Keratinocyte (primary cell): ENCODE data around the gene DNAH2. TPM values are rescaled to one million over a fixed set of nuclear protein-coding genes. Genes with fewer than 3 reads are reported as not detected.

Experiments
- DNase-seq: peaks from one replicate; pipeline ENCODE4 v3.0.0-alpha.2; 2011; ENCODE audit warnings: low read depth, missing footprints, low spot score
- FAIRE-seq: peaks from 2 replicates; lab custom pipeline; 2011; peaks lifted over from hg19 to GRCh38; lab: Jason Lieb, UNC
- H2AFZ ChIP-seq: 2 replicates; pipeline ENCODE4 v1.6.0; 2012; ENCODE audit warnings: low read length, control low read depth, inconsistent platforms; ENCODE audit not compliant: control insufficient read depth
- H3K27ac ChIP-seq: 2 replicates; pipeline ENCODE4 v1.5.1; 2011; ENCODE audit warnings: low read length; ENCODE audit not compliant: control insufficient read depth, insufficient read depth
- H3K27me3 ChIP-seq: 3 replicates; pipeline ENCODE4 v1.6.0; 2011; ENCODE audit warnings: low read length; ENCODE audit not compliant: control insufficient read depth, insufficient read depth; ENCODE audit errors: extremely low read depth
- H3K36me3 ChIP-seq, 2 experiments: 2 replicates in 1 of 2; 3 replicates in 1 of 2; pipeline ENCODE4 v1.5.1; 2011; ENCODE audit warnings: low read length in 2 of 2, mild to moderate bottlenecking in 1 of 2; ENCODE audit not compliant: control insufficient read depth in 2 of 2, insufficient read depth in 2 of 2; ENCODE audit errors: extremely low read depth in 1 of 2
- H3K4me1 ChIP-seq: 3 replicates; pipeline ENCODE4 v1.5.1; 2011; ENCODE audit warnings: low read length; ENCODE audit not compliant: control insufficient read depth, insufficient read depth; ENCODE audit errors: extremely low read depth
- H3K4me2 ChIP-seq: 3 replicates; pipeline ENCODE4 v1.6.0; 2011; ENCODE audit warnings: low read depth, low read length; ENCODE audit not compliant: control insufficient read depth, insufficient read depth; ENCODE audit errors: extremely low read depth
- H3K4me3 ChIP-seq, 3 experiments: fragments of 200-600 bp in 1 of 3; sonication (generic) in 1 of 3; 2 replicates in 2 of 3; 3 replicates in 1 of 3; pipeline ENCODE4 v1.5.1; 2011 to 2016; ENCODE audit warnings: low read length in 3 of 3, mild to moderate bottlenecking in 3 of 3, control low read depth in 2 of 3, inconsistent platforms in 1 of 3, low read depth in 1 of 3, mixed read lengths in 1 of 3, mixed run types in 1 of 3, moderate library complexity in 1 of 3; ENCODE audit not compliant: control insufficient read depth in 2 of 3, insufficient read depth in 2 of 3; ENCODE audit errors: extremely low read depth in 1 of 3
- H3K79me2 ChIP-seq: 2 replicates; pipeline ENCODE4 v1.6.0; 2012; ENCODE audit warnings: low read length; ENCODE audit not compliant: control insufficient read depth, insufficient read depth
- H3K9ac ChIP-seq: 3 replicates; pipeline ENCODE4 v1.6.0; 2011; ENCODE audit warnings: low read length; ENCODE audit not compliant: control insufficient read depth, insufficient read depth; ENCODE audit errors: extremely low read depth
- H3K9me1 ChIP-seq: 3 replicates; pipeline ENCODE4 v1.6.0; 2011; ENCODE audit warnings: low read length; ENCODE audit not compliant: control insufficient read depth, insufficient read depth; ENCODE audit errors: extremely low read depth
- H3K9me3 ChIP-seq: 2 replicates; pipeline ENCODE4 v1.5.1; 2012; ENCODE audit warnings: low read depth, low read length; ENCODE audit not compliant: control insufficient read depth
- H4K20me1 ChIP-seq: 3 replicates; pipeline ENCODE4 v1.6.0; 2011; ENCODE audit warnings: low read length; ENCODE audit not compliant: control insufficient read depth, insufficient read depth; ENCODE audit errors: extremely low read depth
- CTCF ChIP-seq, 3 experiments: IDR thresholded peaks in 1 of 3; conservative IDR thresholded peaks in 1 of 3; optimal IDR thresholded peaks in 1 of 3; 2 replicates in 2 of 3; 3 replicates in 1 of 3; pipeline versions ENCODE3 to v1.5.1; 2011; ENCODE audit warnings: low read length in 3 of 3, mild to moderate bottlenecking in 3 of 3, moderate library complexity in 2 of 3, control low read depth in 1 of 3, inconsistent platforms in 1 of 3; ENCODE audit not compliant: insufficient read depth in 2 of 3; ENCODE audit errors: extremely low read depth in 1 of 3
- EZH2 ChIP-seq: IDR thresholded peaks from one replicate; pipeline ENCODE4 v1.6.1; 2012; ENCODE audit warnings: inconsistent platforms, mild to moderate bottlenecking, low read length, moderate library complexity
- dilution Hi-C: fragments of 300-500 bp; cut with MboI; formaldehyde crosslinking; loops from one replicate; pipeline ENCODE4 v1.7.0; 2020; ENCODE audit warnings: low sequenced_read_pairs; ENCODE audit not compliant: extremely low pct_ligation_motif_present
- polyA plus RNA-seq, 5 experiments: library from polyadenylated mRNA; depleted of rRNA in 3 of 5; stranded (reverse) in 3 of 5; stranded (forward) in 1 of 5; unstranded in 1 of 5; fragments of >200 nt; gene quantifications; 1 replicate in 1 of 5; 2 replicates in 3 of 5; 3 replicates in 1 of 5; pipeline versions ENCODE4 v1.2.1 to v1.2.3, GENCODE V29; 2011 to 2012; ENCODE audit warnings: missing spikeins in 2 of 5, low read depth in 1 of 5, low replicate concordance in 1 of 5

Gene DNAH2
- polyA plus RNA-seq, 1 donor (not counting 4 experiments of a cell fraction or from before 2014, with no cell fraction given): 0.13 TPM

GRCh38 chr17:7818026-7818425 is 100.5 kb downstream of the DNAH2 start:
- TF ChIP-seq EZH2 (no peak), CTCF (optimal IDR thresholded peaks at IDR 0.05 in 1 of 3, IDR thresholded peaks at IDR 0.05 in 1 of 3, conservative IDR thresholded peaks at IDR 0.05 in 1 of 3; ENCODE audit: extremely low read depth in 1 of 3, insufficient read depth in 2 of 3, low read length in 3 of 3) (no peak)
- no peaks in the 10 kb centered on the region for H4K20me1 ChIP-seq
- dilution Hi-C loops: no loop called here
- no peak overlapping the region for H3K9ac ChIP-seq
- no peaks in the 10 kb centered on the region for H3K9me1 ChIP-seq
- no peaks in the 10 kb centered on the region for H3K36me3 ChIP-seq
- no peaks in the 10 kb centered on the region for H3K4me1 ChIP-seq
- no peak for DNase-seq
- no peak overlapping the region for H3K27ac ChIP-seq
- H3K27me3 ChIP-seq: no peaks in the 10 kb centered on the region
- no peak overlapping the region for H2AFZ ChIP-seq
- FAIRE-seq: no peak
- H3K79me2 ChIP-seq: no peaks in the 10 kb centered on the region
- H3K4me3 ChIP-seq: no peak overlapping the region
- no peak overlapping the region for H3K4me2 ChIP-seq
- H3K9me3 ChIP-seq: no peaks in the 10 kb centered on the region

GRCh38 chr17:7818746-7819645 is 101.5 kb downstream of the DNAH2 start:
- dilution Hi-C loops: no loop called here
- no peak overlapping the region for H3K27ac ChIP-seq
- DNase-seq (no peak), FAIRE-seq (no peak)
- H3K4me1 ChIP-seq: no peaks in the 10 kb centered on the region
- no peak for TF ChIP-seq CTCF (optimal IDR thresholded peaks at IDR 0.05 in 1 of 3, IDR thresholded peaks at IDR 0.05 in 1 of 3, conservative IDR thresholded peaks at IDR 0.05 in 1 of 3; ENCODE audit: extremely low read depth in 1 of 3, insufficient read depth in 2 of 3, low read length in 3 of 3)
- no peak for TF ChIP-seq EZH2
- H3K79me2 ChIP-seq: no peaks in the 10 kb centered on the region
- H3K9me3 ChIP-seq: no peaks in the 10 kb centered on the region
- H3K4me2 ChIP-seq: no peak overlapping the region
- no peaks in the 10 kb centered on the region for H3K27me3 ChIP-seq
- H3K9ac ChIP-seq: no peak overlapping the region
- no peak overlapping the region for H3K4me3 ChIP-seq
- H3K36me3 ChIP-seq: no peaks in the 10 kb centered on the region
- no peak overlapping the region for H2AFZ ChIP-seq
- no peaks in the 10 kb centered on the region for H4K20me1 ChIP-seq
- no peaks in the 10 kb centered on the region for H3K9me1 ChIP-seq
